H9 (cell line): ENCODE results near the gene PCGF3. TPM values are rescaled to one million over a fixed set of nuclear protein-coding genes. Genes with fewer than 3 reads are reported as not detected.

Source experiments
- DNase-seq: peaks from one replicate; pipeline ENCODE4 v3.0.0-alpha.2; 2017
- H2AFZ ChIP-seq: one replicate; pipeline ENCODE4 v1.6.1; 2013; ENCODE audit warnings: mild to moderate bottlenecking, low read length, control low read depth, moderate library complexity
- H2AK5ac ChIP-seq: 2 replicates; pipeline ENCODE4 v1.6.1; 2013; ENCODE audit warnings: low read length, control low read depth, mixed read lengths; ENCODE audit not compliant: insufficient read length
- H2BK120ac ChIP-seq: one replicate; pipeline ENCODE4 v1.6.1; 2013; ENCODE audit warnings: low read depth, mild to moderate bottlenecking, low read length, control low read depth, inconsistent platforms; ENCODE audit not compliant: poor library complexity, severe bottlenecking
- H2BK12ac ChIP-seq: 2 replicates; pipeline ENCODE4 v1.6.1; 2013; ENCODE audit warnings: low read length, control low read depth, mixed read lengths, low read depth; ENCODE audit not compliant: insufficient read length
- H2BK15ac ChIP-seq: 2 replicates; pipeline ENCODE4 v1.6.1; 2013; ENCODE audit warnings: low read depth, low read length, control low read depth
- H2BK20ac ChIP-seq: one replicate; pipeline ENCODE4 v1.6.1; 2013; ENCODE audit warnings: low read depth, mild to moderate bottlenecking, low read length, control low read depth, inconsistent platforms; ENCODE audit not compliant: poor library complexity, severe bottlenecking
- H2BK5ac ChIP-seq: 2 replicates; pipeline ENCODE4 v1.6.1; 2013; ENCODE audit warnings: low read length, control low read depth, mixed read lengths; ENCODE audit not compliant: insufficient read length
- H3K14ac ChIP-seq: 2 replicates; pipeline ENCODE4 v1.6.1; 2013; ENCODE audit warnings: low read length, control low read depth; ENCODE audit not compliant: insufficient read depth
- H3K18ac ChIP-seq: 2 replicates; pipeline ENCODE4 v1.6.1; 2013; ENCODE audit warnings: low read depth, mild to moderate bottlenecking, mixed read lengths, low read length, control low read depth; ENCODE audit not compliant: insufficient read length
- H3K23ac ChIP-seq: 2 replicates; pipeline ENCODE4 v1.6.1; 2013; ENCODE audit warnings: low read length, control low read depth, mixed read lengths, low read depth; ENCODE audit not compliant: insufficient read length
- H3K23me2 ChIP-seq: 2 replicates; pipeline ENCODE4 v1.6.1; 2013; ENCODE audit warnings: low read depth, mild to moderate bottlenecking, mixed read lengths, low read length, control low read depth; ENCODE audit not compliant: insufficient read length, poor library complexity, severe bottlenecking
- H3K27ac ChIP-seq: 2 replicates; pipeline ENCODE4 v1.5.1; 2013; ENCODE audit warnings: low read length, control low read depth, mixed read lengths, low read depth; ENCODE audit not compliant: insufficient read length
- H3K27me3 ChIP-seq: 2 replicates; pipeline ENCODE4 v1.6.1; 2013; ENCODE audit warnings: low read length, control low read depth, inconsistent platforms; ENCODE audit not compliant: insufficient read depth
- H3K4ac ChIP-seq: 2 replicates; pipeline ENCODE4 v1.6.1; 2013; ENCODE audit warnings: low read depth, mild to moderate bottlenecking, control low read depth, inconsistent platforms, low read length, moderate library complexity
- H3K4me1 ChIP-seq: 2 replicates; pipeline ENCODE4 v1.6.1; 2013; ENCODE audit warnings: low read length, control low read depth, inconsistent platforms; ENCODE audit not compliant: insufficient read depth
- H3K4me2 ChIP-seq: 2 replicates; pipeline ENCODE4 v1.6.1; 2013; ENCODE audit warnings: low read length, control low read depth, mixed read lengths; ENCODE audit not compliant: insufficient read length, insufficient read depth
- H3K56ac ChIP-seq: 2 replicates; pipeline ENCODE4 v1.6.1; 2013; ENCODE audit warnings: low read depth, mild to moderate bottlenecking, mixed read lengths, low read length, control low read depth; ENCODE audit not compliant: insufficient read length
- H3K79me1 ChIP-seq: 2 replicates; pipeline ENCODE4 v1.6.1; 2013; ENCODE audit warnings: low read depth, mild to moderate bottlenecking, moderate library complexity, low read length, control low read depth, inconsistent platforms; ENCODE audit not compliant: insufficient read depth, poor library complexity, severe bottlenecking
- H3K79me2 ChIP-seq: 2 replicates; pipeline ENCODE4 v1.6.1; 2013; ENCODE audit warnings: low read length, control low read depth, inconsistent platforms; ENCODE audit not compliant: insufficient read depth
- H3K9ac ChIP-seq: 2 replicates; pipeline ENCODE4 v1.6.1; 2013; ENCODE audit warnings: low read length, control low read depth, mixed read lengths; ENCODE audit not compliant: insufficient read length; ENCODE audit errors: extremely low read depth
- H3K9me3 ChIP-seq: one replicate; pipeline ENCODE4 v1.6.1; 2013; ENCODE audit warnings: low read depth, low read length, inconsistent platforms; ENCODE audit not compliant: control insufficient read depth
- H3T11ph ChIP-seq: one replicate; pipeline ENCODE4 v1.6.1; 2013; ENCODE audit warnings: mild to moderate bottlenecking, low read length, control low read depth, inconsistent platforms
- H4K20me1 ChIP-seq: one replicate; pipeline ENCODE4 v1.6.1; 2013; ENCODE audit not compliant: control insufficient read depth, insufficient read length, insufficient read depth
- H4K5ac ChIP-seq: 2 replicates; pipeline ENCODE4 v1.6.1; 2013; ENCODE audit warnings: low read depth, mild to moderate bottlenecking, mixed read lengths, low read length, control low read depth; ENCODE audit not compliant: insufficient read length
- H4K8ac ChIP-seq: replicated peaks from 2 replicates; pipeline ENCODE4 v1.6.1; 2013; ENCODE audit warnings: low read length, control low read depth, mixed read lengths, low read depth; ENCODE audit not compliant: insufficient read length
- H4K91ac ChIP-seq: 2 replicates; pipeline ENCODE4 v1.6.1; 2013; ENCODE audit warnings: low read depth, mild to moderate bottlenecking, moderate library complexity, mixed read lengths, low read length, control low read depth; ENCODE audit not compliant: insufficient read length
- H3K27ac Mint-ChIP-seq, 3 experiments: 2 replicates in 2 of 3; 3 replicates in 1 of 3; pipeline ENCODE4 v1.8.0; 2020 to 2021; ENCODE audit warnings: mixed read lengths in 3 of 3, mild to moderate bottlenecking in 1 of 3, moderate library complexity in 1 of 3
- H3K27me3 Mint-ChIP-seq: 2 replicates; pipeline ENCODE4 v1.8.0; 2021; ENCODE audit warnings: low read depth, mild to moderate bottlenecking, moderate library complexity, mixed read lengths
- H3K36me3 Mint-ChIP-seq, 3 experiments: 2 replicates in 2 of 3; 3 replicates in 1 of 3; pipeline ENCODE4 v1.8.0; 2020 to 2021; ENCODE audit warnings: low read depth in 3 of 3, mixed read lengths in 3 of 3; ENCODE audit not compliant: insufficient read depth in 1 of 3
- H3K4me1 Mint-ChIP-seq, 2 experiments: 2 replicates each; pipeline ENCODE4 v1.8.0; 2020; ENCODE audit warnings: mixed read lengths in 2 of 2
- H3K4me3 Mint-ChIP-seq, 2 experiments: 2 replicates in 1 of 2; 3 replicates in 1 of 2; pipeline ENCODE4 v1.8.0; 2020 to 2021; ENCODE audit warnings: mild to moderate bottlenecking in 2 of 2, mixed read lengths in 2 of 2, moderate library complexity in 1 of 2
- H3K9me3 Mint-ChIP-seq, 2 experiments: 2 replicates in 1 of 2; 3 replicates in 1 of 2; pipeline ENCODE4 v1.8.0; 2020; ENCODE audit warnings: mild to moderate bottlenecking in 2 of 2, mixed read lengths in 2 of 2, moderate library complexity in 1 of 2
- WGBS: extraction: QIAGEN DNeasy Blood & Tissue Kit; methylation state at CpG from one replicate; pipeline ENCODE4 v1.1.7; 2013; ENCODE audit warnings: missing lambda C conversion rate, low lambda C conversion rate, mixed read lengths; ENCODE audit not compliant: insufficient read length; ENCODE audit errors: extremely low coverage; 5-methylcytosine and 5-hydroxymethylcytosine counted together
- total RNA-seq: library from RNA; stranded (reverse); gene quantifications from 2 replicates; pipeline ENCODE4 v1.2.1, GENCODE V29; 2021
- TF ChIP-seq, protein P1 (sequence below): fragments of 200-600 bp; sonication (generic); conservative IDR thresholded peaks from 3 replicates; pipeline ENCODE4 v1.8.0; 2021; ENCODE audit warnings: antibody characterized with exemption, mild to moderate bottlenecking

PCGF3 gene
- total RNA-seq, 1 experiment from 2014 or later = 43.1 TPM

DNA sequence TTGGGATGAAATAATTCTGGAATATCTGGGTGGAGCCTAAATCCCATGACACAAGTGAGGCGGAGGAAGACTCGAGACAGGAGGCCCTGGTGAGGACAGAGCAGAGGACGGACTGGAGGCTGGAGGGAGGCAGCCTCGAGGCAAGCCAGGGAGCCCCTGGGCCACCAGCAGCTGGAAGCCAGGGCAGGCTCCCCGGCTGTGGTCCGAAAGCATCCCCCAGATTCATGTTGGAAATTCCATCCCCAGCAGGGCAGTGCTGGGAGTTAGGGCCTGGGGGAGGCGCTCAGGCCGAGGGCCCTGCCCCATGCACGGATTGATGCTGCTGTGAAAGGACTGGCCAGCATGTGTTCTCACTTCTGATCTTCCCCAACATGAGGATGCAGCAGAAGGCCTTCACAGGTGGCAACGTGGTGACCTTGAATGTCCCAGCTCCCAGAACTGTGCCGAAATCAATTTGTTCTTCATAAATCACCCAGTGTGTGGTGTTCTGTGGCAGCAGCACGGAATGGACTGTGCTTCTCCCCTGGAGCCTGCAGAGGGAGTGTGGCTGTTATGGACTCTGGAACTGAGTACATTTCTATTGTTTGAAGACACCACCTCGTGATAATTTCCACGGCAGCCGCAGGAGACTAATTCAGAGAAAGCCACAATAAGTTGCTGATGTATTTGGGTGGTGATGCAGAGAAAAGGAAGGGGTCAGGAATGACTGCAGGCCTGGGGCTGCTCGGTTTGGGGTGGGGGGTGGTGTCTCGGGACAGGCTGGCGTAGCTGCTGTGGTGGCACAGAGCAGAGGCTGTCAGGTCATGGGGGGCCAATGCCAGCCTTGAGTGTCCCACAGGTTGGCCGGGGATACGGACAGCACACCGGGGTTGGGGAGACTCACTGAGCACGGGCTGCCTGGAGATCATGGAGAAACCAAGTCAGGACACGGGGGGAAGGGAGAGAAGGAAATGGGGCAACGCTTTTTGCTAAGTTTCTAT is 56.9 kb downstream of the PCGF3 start:
- no peak overlapping the region for H3K18ac ChIP-seq
- Mint-ChIP-seq H3K27me3 (peaks cover 6% of the 10 kb centered on the region), H3K36me3 (peaks cover 71 to 88% (median 85%) of the 10 kb centered on the region in 3 experiments), H3K9me3 (peaks cover 14 to 36% of the 10 kb centered on the region in 2 experiments), H3K4me1 (peaks cover 9 to 10% of the 10 kb centered on the region in 2 experiments), H3K27ac (peak overlapping the region in 1 of 3 experiments; percentile 46; a peak in 1 of 7 replicates), H3K4me3 (no peak overlapping the region)
- no peaks in the 10 kb centered on the region for H3K4me1 ChIP-seq
- no peaks in the 10 kb centered on the region for H3K79me1 ChIP-seq
- H3K27ac ChIP-seq = no peak overlapping the region
- H3K4me2 ChIP-seq = no peak overlapping the region
- no peaks in the 10 kb centered on the region for H3K79me2 ChIP-seq
- TF ChIP-seq, protein P1, sequence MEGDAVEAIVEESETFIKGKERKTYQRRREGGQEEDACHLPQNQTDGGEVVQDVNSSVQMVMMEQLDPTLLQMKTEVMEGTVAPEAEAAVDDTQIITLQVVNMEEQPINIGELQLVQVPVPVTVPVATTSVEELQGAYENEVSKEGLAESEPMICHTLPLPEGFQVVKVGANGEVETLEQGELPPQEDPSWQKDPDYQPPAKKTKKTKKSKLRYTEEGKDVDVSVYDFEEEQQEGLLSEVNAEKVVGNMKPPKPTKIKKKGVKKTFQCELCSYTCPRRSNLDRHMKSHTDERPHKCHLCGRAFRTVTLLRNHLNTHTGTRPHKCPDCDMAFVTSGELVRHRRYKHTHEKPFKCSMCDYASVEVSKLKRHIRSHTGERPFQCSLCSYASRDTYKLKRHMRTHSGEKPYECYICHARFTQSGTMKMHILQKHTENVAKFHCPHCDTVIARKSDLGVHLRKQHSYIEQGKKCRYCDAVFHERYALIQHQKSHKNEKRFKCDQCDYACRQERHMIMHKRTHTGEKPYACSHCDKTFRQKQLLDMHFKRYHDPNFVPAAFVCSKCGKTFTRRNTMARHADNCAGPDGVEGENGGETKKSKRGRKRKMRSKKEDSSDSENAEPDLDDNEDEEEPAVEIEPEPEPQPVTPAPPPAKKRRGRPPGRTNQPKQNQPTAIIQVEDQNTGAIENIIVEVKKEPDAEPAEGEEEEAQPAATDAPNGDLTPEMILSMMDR = peak; percentile 36; the same call in 1 of the 3 replicates
- no CpG with 5 or more reads among the region's 24 CpGs for WGBS
- H2AFZ ChIP-seq = no peak overlapping the region
- no peak overlapping the region for H4K5ac ChIP-seq
- H4K91ac ChIP-seq = no peak overlapping the region
- no peak overlapping the region for H3K23ac ChIP-seq
- H2BK15ac ChIP-seq = no peak overlapping the region
- no peak overlapping the region for H2BK5ac ChIP-seq
- H4K20me1 ChIP-seq = no peaks in the 10 kb centered on the region
- H2BK20ac ChIP-seq = no peak overlapping the region
- no peak overlapping the region for H3K9ac ChIP-seq
- H2AK5ac ChIP-seq = no peak overlapping the region
- no peak overlapping the region for H2BK120ac ChIP-seq
- H3K14ac ChIP-seq = no peak overlapping the region
- no peaks in the 10 kb centered on the region for H3K9me3 ChIP-seq
- H2BK12ac ChIP-seq = no peak overlapping the region
- H3K56ac ChIP-seq = no peak overlapping the region
- no peaks in the 10 kb centered on the region for H3K23me2 ChIP-seq
- H3K4ac ChIP-seq = no peak overlapping the region
- H3T11ph ChIP-seq = no peak overlapping the region
- no peak overlapping the region for H4K8ac ChIP-seq
- DNase-seq = no peak
- no peaks in the 10 kb centered on the region for H3K27me3 ChIP-seq
